HL-60 (cell line): ENCODE measurements around the gene FOCAD.

Source experiments
- CTCF ChIP-seq: IDR thresholded peaks from one replicate; pipeline ENCODE4 v1.5.1; 2011; ENCODE audit warnings: low read length, control low read depth, inconsistent platforms; ENCODE audit not compliant: insufficient read depth
- GABPA ChIP-seq: IDR thresholded peaks from 2 replicates; pipeline ENCODE4 v1.6.1; 2012; ENCODE audit warnings: low read depth
- POLR2AphosphoS5 ChIP-seq: IDR thresholded peaks from 2 replicates; pipeline ENCODE4 v1.6.1; 2012; ENCODE audit warnings: low read depth
- REST ChIP-seq: IDR thresholded peaks from 2 replicates; pipeline ENCODE4 v1.6.1; 2012; ENCODE audit warnings: low read depth; ENCODE audit not compliant: insufficient replicate concordance
- SPI1 ChIP-seq: IDR thresholded peaks from 2 replicates; pipeline ENCODE4 v1.6.1; 2012; ENCODE audit warnings: low read depth, mild to moderate bottlenecking, borderline replicate concordance

- TF ChIP-seq POLR2AphosphoS5, result no peak
- TF ChIP-seq CTCF, result no peak
- TF ChIP-seq SPI1, result no peak
- TF ChIP-seq REST, result no peak
- no peak for TF ChIP-seq GABPA
These were observed 69.7 kb downstream of the FOCAD start for GRCh38 chr9:20753761-20754160.
